Left ventricle myocardium inferior (tissue), 1 donor: Measurements from ENCODE around the gene MFSD1. TPM values are rescaled to one million over a fixed set of nuclear protein-coding genes. Genes with fewer than 3 reads are reported as not detected.

Experiments used
- DNase-seq: peaks from one replicate; pipeline ENCODE4 v3.0.0-alpha.2; 2020
- H3K27ac ChIP-seq: fragments of 200-600 bp; replicated peaks from 2 replicates; pipeline ENCODE4 v1.8.0; 2021
- H3K27me3 ChIP-seq: fragments of 200-600 bp; 2 replicates; pipeline ENCODE4 v1.8.0; 2021; ENCODE audit warnings: low read depth
- H3K36me3 ChIP-seq: fragments of 200-600 bp; 2 replicates; pipeline ENCODE4 v1.8.0; 2021
- H3K4me1 ChIP-seq: fragments of 200-600 bp; 2 replicates; pipeline ENCODE4 v1.8.0; 2021
- H3K4me3 ChIP-seq: fragments of 200-600 bp; 2 replicates; pipeline ENCODE4 v1.8.0; 2021; ENCODE audit warnings: mild to moderate bottlenecking, moderate library complexity
- H3K9me3 ChIP-seq: fragments of 200-600 bp; replicated peaks from 2 replicates; pipeline ENCODE4 v1.8.0; 2021
- intact Hi-C: fragments of 100-400 bp; cut with micrococcal nuclease; formaldehyde crosslinking; loops from one replicate; pipeline ENCODE4 v1.11.0; 2022
- total RNA-seq: library from RNA; stranded (reverse); fragmentation: NEBNext Ultra II Directional; extraction: Animal tissue kit (Norgen Biotek cat#: 25700); gene quantifications from one replicate; pipeline ENCODE4 v1.2.1, GENCODE V29; 2021
- TF ChIP-seq, protein P1 (sequence below): fragments of 200-600 bp; IDR thresholded peaks from 2 replicates; pipeline ENCODE4 v1.8.0; 2021; ENCODE audit warnings: antibody characterized with exemption, mild to moderate bottlenecking, borderline replicate concordance
- donor health status: DM: no; HTN: yes; CAD: no; lungs with severe emphysema.

MFSD1 gene
- total RNA-seq, 1 donor from 2014 or later, result 26.2 TPM

GRCh38 chr3:158783051-158783450 lies 18.8 kb upstream of the MFSD1 start:
- TF ChIP-seq, protein P1, sequence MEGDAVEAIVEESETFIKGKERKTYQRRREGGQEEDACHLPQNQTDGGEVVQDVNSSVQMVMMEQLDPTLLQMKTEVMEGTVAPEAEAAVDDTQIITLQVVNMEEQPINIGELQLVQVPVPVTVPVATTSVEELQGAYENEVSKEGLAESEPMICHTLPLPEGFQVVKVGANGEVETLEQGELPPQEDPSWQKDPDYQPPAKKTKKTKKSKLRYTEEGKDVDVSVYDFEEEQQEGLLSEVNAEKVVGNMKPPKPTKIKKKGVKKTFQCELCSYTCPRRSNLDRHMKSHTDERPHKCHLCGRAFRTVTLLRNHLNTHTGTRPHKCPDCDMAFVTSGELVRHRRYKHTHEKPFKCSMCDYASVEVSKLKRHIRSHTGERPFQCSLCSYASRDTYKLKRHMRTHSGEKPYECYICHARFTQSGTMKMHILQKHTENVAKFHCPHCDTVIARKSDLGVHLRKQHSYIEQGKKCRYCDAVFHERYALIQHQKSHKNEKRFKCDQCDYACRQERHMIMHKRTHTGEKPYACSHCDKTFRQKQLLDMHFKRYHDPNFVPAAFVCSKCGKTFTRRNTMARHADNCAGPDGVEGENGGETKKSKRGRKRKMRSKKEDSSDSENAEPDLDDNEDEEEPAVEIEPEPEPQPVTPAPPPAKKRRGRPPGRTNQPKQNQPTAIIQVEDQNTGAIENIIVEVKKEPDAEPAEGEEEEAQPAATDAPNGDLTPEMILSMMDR, result no peak
- no peaks in the 10 kb centered on the region for H3K27me3 ChIP-seq
- H3K9me3 ChIP-seq, result peaks cover 15% of the 10 kb centered on the region
- no peak overlapping the region for H3K4me3 ChIP-seq
- DNase-seq, result no peak
- no peaks in the 10 kb centered on the region for H3K4me1 ChIP-seq
- H3K36me3 ChIP-seq, result no peaks in the 10 kb centered on the region
- intact Hi-C loops, result no loop called here
- no peak overlapping the region for H3K27ac ChIP-seq

GRCh38 chr3:158785972-158786371 lies 15.9 kb upstream of the MFSD1 start:
- peaks cover 15% of the 10 kb centered on the region for H3K9me3 ChIP-seq
- no peak overlapping the region for H3K4me3 ChIP-seq
- TF ChIP-seq, protein P1, result no peak
- H3K27me3 ChIP-seq, result no peaks in the 10 kb centered on the region
- intact Hi-C loops, result no loop called here
- H3K4me1 ChIP-seq, result peaks cover 2% of the 10 kb centered on the region
- H3K27ac ChIP-seq, result no peak overlapping the region
- no peak for DNase-seq
- H3K36me3 ChIP-seq, result no peaks in the 10 kb centered on the region

- no peaks in the 10 kb centered on the region for H3K27me3 ChIP-seq
- H3K9me3 ChIP-seq, result peaks cover 15% of the 10 kb centered on the region
- TF ChIP-seq, protein P1, result no peak
- no peak for DNase-seq
- H3K27ac ChIP-seq, result no peak overlapping the region
- intact Hi-C loops, result no loop called here
- H3K4me3 ChIP-seq, result no peak overlapping the region
- H3K4me1 ChIP-seq, result peaks cover 10% of the 10 kb centered on the region
- no peaks in the 10 kb centered on the region for H3K36me3 ChIP-seq
Measured at GRCh38 chr3:158788446-158788845, 13.4 kb upstream of the MFSD1 start.

- no peak overlapping the region for H3K27ac ChIP-seq
- intact Hi-C loops, result no loop called here
- TF ChIP-seq, protein P1, result peak; percentile 29
Measured at GRCh38 chr3:158789592-158789991, 12.3 kb upstream of the MFSD1 start.

GRCh38 chr3:158790901-158791589 lies 10.8 kb upstream of the MFSD1 start:
- TF ChIP-seq, protein P1, result peak; percentile 89
- intact Hi-C loops, result loop anchor here (5.0 kb wide), 2 partner anchors 64 to 129 kb away; no protein-coding TSS in a partner anchor
- H3K4me3 ChIP-seq, result peak overlapping the region; percentile 39
- peaks cover 10% of the 10 kb centered on the region for H3K4me1 ChIP-seq
- no peaks in the 10 kb centered on the region for H3K27me3 ChIP-seq
- no peaks in the 10 kb centered on the region for H3K36me3 ChIP-seq
- no peak overlapping the region for H3K27ac ChIP-seq
- no peak for DNase-seq
- peaks cover 19% of the 10 kb centered on the region for H3K9me3 ChIP-seq

More at GRCh38 chr3:158789592-158789991, 12.3 kb upstream of the MFSD1 start:
- H3K4me1 ChIP-seq, result peaks cover 10% of the 10 kb centered on the region
- H3K9me3 ChIP-seq, result peaks cover 19% of the 10 kb centered on the region
- no peak for DNase-seq
- no peaks in the 10 kb centered on the region for H3K36me3 ChIP-seq
- H3K27me3 ChIP-seq, result no peaks in the 10 kb centered on the region
- H3K4me3 ChIP-seq, result no peak overlapping the region
